Parathyroid adenoma (tissue), 2 donors: ENCODE data around the gene ORMDL1.
A peak's percentile ranks its signal among the peaks of the same experiment; 100 is the strongest.

ENCODE experiments used
- H2AFZ ChIP-seq: fragments of 300-600 bp; sonication (generic); one replicate; pipeline ENCODE4 v1.7.0; 2017; ENCODE audit warnings: antibody characterized with exemption, mild to moderate bottlenecking
- H3K27ac ChIP-seq: fragments of 300-600 bp; sonication (generic); one replicate; pipeline ENCODE4 v1.7.0; 2017
- H3K27me3 ChIP-seq: fragments of 300-600 bp; sonication (generic); one replicate; pipeline ENCODE4 v1.7.0; 2017; ENCODE audit warnings: low read length; ENCODE audit not compliant: control insufficient read depth, insufficient read depth
- H3K36me3 ChIP-seq: fragments of 300-600 bp; sonication (generic); one replicate; pipeline ENCODE4 v1.7.0; 2017; ENCODE audit warnings: low read length; ENCODE audit not compliant: control insufficient read depth, insufficient read depth
- H3K4me1 ChIP-seq: fragments of 300-600 bp; sonication (generic); one replicate; pipeline ENCODE4 v1.7.0; 2017; ENCODE audit warnings: control low read depth
- H3K4me2 ChIP-seq: fragments of 300-600 bp; sonication (generic); one replicate; pipeline ENCODE4 v1.7.0; 2017; ENCODE audit warnings: low read length
- H3K4me3 ChIP-seq: fragments of 300-600 bp; sonication (generic); one replicate; pipeline ENCODE4 v1.7.0; 2017; ENCODE audit warnings: low read depth, low read length
- H3K79me2 ChIP-seq: fragments of 300-600 bp; sonication (generic); one replicate; pipeline ENCODE4 v1.7.0; 2017; ENCODE audit warnings: control low read depth
- H3K9ac ChIP-seq: fragments of 300-600 bp; sonication (generic); one replicate; pipeline ENCODE4 v1.7.0; 2017; ENCODE audit warnings: mild to moderate bottlenecking
- H3K9me3 ChIP-seq: fragments of 300-600 bp; sonication (generic); one replicate; pipeline ENCODE4 v1.7.0; 2017; ENCODE audit warnings: low read length; ENCODE audit not compliant: control insufficient read depth
- TF ChIP-seq, protein P1 (sequence below): fragments of 300-600 bp; sonication (generic); IDR thresholded peaks from one replicate; pipeline ENCODE4 v1.7.0; 2017; ENCODE audit warnings: antibody characterized with exemption, mild to moderate bottlenecking
- donor health status: primary hyperparathyroidism.

The ORMDL1 gene

DNA sequence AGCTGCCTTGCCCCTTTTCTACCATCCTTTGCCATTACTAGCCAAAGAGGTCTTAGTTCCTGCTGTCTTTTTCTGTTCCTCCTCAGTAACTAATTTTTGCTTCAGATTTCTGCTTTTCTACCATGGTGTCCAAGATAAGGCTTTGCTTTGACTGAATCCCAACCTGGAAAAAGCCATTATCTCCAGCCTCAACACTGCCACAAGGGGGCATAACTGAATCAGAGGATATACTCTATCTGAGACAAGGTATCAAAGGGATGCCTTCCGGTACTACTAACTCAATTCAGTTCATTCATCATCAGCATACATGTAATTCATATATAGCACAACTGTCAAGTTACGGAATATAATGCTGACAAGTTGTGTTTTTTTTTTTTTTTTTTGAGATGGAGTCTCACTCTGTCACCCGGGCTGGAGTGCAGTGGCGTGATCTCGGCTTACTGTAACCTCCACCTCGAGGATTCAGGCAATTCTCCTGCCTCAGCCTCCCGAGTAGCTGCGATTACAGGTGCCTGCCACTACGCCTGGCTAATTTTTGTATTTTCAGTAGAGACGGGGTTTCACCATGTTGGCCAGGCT is 33.0 kb downstream of the ORMDL1 start:
- H3K4me3 ChIP-seq, result no peak overlapping the region
- H3K9ac ChIP-seq, result no peak overlapping the region
- no peaks in the 10 kb centered on the region for H3K36me3 ChIP-seq
- no peak overlapping the region for H3K4me2 ChIP-seq
- H3K4me1 ChIP-seq, result no peaks in the 10 kb centered on the region
- H3K9me3 ChIP-seq, result no peaks in the 10 kb centered on the region
- TF ChIP-seq, protein P1, sequence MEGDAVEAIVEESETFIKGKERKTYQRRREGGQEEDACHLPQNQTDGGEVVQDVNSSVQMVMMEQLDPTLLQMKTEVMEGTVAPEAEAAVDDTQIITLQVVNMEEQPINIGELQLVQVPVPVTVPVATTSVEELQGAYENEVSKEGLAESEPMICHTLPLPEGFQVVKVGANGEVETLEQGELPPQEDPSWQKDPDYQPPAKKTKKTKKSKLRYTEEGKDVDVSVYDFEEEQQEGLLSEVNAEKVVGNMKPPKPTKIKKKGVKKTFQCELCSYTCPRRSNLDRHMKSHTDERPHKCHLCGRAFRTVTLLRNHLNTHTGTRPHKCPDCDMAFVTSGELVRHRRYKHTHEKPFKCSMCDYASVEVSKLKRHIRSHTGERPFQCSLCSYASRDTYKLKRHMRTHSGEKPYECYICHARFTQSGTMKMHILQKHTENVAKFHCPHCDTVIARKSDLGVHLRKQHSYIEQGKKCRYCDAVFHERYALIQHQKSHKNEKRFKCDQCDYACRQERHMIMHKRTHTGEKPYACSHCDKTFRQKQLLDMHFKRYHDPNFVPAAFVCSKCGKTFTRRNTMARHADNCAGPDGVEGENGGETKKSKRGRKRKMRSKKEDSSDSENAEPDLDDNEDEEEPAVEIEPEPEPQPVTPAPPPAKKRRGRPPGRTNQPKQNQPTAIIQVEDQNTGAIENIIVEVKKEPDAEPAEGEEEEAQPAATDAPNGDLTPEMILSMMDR, result peak; percentile 65
- H2AFZ ChIP-seq, result no peak overlapping the region
- H3K27me3 ChIP-seq, result no peaks in the 10 kb centered on the region
- no peaks in the 10 kb centered on the region for H3K79me2 ChIP-seq
- H3K27ac ChIP-seq, result no peak overlapping the region

DNA sequence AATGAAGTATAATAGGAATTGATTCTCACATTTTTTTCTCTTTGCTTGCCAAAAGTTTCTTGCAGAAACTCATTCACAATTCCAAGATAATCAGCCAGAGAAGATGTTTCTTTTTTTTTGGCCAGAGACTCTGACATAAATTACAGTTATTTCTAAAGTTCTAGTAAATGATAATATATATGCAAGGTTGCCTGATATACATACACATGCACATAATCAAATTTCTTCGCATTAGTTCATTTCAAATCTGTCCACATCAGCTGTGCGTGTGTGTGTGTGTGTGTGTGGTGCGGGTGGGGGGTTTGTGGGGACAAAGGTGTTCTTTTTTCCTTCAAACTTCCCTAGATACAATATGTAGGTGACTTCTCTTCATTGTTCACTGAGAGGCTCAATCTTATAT is 54.7 kb downstream of the ORMDL1 start:
- H3K27me3 ChIP-seq, result no peaks in the 10 kb centered on the region
- H3K4me3 ChIP-seq, result no peak overlapping the region
- no peak overlapping the region for H3K9ac ChIP-seq
- H3K79me2 ChIP-seq, result no peaks in the 10 kb centered on the region
- no peaks in the 10 kb centered on the region for H3K36me3 ChIP-seq
- no peaks in the 10 kb centered on the region for H3K4me1 ChIP-seq
- H2AFZ ChIP-seq, result no peak overlapping the region
- no peak overlapping the region for H3K27ac ChIP-seq
- no peak overlapping the region for H3K4me2 ChIP-seq
- TF ChIP-seq, protein P1, result no peak
- no peaks in the 10 kb centered on the region for H3K9me3 ChIP-seq

DNA sequence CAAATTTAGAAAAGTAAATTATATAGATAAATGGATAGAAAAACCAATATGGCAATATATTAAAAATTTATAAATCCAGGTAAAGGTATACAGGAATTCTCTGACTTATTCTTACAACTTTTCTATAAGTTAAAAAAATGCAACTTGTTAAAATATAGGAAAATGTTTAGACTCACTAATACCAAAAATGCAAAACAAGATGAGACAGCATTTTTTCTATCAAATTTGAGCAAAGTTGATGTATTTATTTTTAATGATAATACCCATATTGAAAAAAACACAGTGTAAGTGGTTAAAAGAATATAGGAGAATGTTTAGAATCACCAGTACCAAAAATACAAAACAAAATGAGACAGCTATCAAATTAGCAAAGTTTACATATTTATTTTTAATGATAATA is 57.3 kb downstream of the ORMDL1 start:
- no peak overlapping the region for H3K27ac ChIP-seq
- no peaks in the 10 kb centered on the region for H3K36me3 ChIP-seq
- H3K9ac ChIP-seq, result no peak overlapping the region
- H3K4me2 ChIP-seq, result no peak overlapping the region
- H3K9me3 ChIP-seq, result no peaks in the 10 kb centered on the region
- TF ChIP-seq, protein P1, result no peak
- no peak overlapping the region for H3K4me3 ChIP-seq
- H3K27me3 ChIP-seq, result no peaks in the 10 kb centered on the region
- no peaks in the 10 kb centered on the region for H3K79me2 ChIP-seq
- no peak overlapping the region for H2AFZ ChIP-seq
- H3K4me1 ChIP-seq, result no peaks in the 10 kb centered on the region

DNA sequence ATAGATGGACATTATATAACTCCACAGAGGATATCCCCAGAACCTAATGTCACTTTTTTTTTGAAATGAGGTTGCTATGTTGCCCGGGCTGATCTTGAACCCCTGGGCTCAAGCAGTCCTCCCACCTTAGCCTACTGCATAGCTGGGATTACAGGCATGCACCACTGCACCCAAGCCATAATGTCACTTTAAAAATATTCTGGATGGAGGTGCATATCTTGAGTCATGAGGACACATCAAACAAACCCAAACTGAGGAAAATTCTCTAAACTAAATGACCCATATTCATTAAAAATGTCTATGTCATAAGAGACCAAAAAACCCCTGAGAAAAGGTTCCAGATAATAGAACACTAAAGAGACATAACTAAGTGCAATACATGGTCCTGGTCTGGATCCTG is 57.9 kb downstream of the ORMDL1 start:
- H3K4me3 ChIP-seq, result no peak overlapping the region
- no peaks in the 10 kb centered on the region for H3K27me3 ChIP-seq
- TF ChIP-seq, protein P1, result no peak
- H3K9me3 ChIP-seq, result no peaks in the 10 kb centered on the region
- no peaks in the 10 kb centered on the region for H3K36me3 ChIP-seq
- H3K4me2 ChIP-seq, result no peak overlapping the region
- no peaks in the 10 kb centered on the region for H3K79me2 ChIP-seq
- H3K9ac ChIP-seq, result no peak overlapping the region
- no peaks in the 10 kb centered on the region for H3K4me1 ChIP-seq
- no peak overlapping the region for H2AFZ ChIP-seq
- H3K27ac ChIP-seq, result no peak overlapping the region

DNA sequence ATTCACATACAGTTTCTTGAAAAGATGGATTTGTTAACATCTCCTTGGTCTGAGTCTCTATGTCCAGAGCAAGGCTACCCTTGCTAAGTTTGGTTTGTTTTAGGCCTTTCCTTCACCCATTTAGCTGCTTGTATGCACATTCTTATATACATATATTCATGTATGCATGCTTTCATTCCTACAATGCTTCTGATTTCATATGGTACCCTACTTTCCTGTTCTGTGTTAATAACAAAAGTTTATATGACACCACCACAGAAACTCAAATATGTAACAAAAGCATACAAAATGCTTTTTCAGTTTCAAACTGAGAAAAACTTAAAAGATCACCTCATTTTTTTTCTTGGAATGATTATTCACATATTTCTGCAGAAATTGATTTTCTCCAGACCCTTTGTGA is 60.9 kb downstream of the ORMDL1 start:
- Histone ChIP-seq H3K4me1 (no peaks in the 10 kb centered on the region), H3K9ac (no peak overlapping the region), H2AFZ (no peak overlapping the region)

More for the DNA sequence above, 60.9 kb downstream of the ORMDL1 start:
- TF ChIP-seq, protein P1, result no peak
- Histone ChIP-seq H3K9me3 (no peaks in the 10 kb centered on the region), H3K36me3 (no peaks in the 10 kb centered on the region), H3K4me3 (no peak overlapping the region), H3K27ac (no peak overlapping the region), H3K4me2 (no peak overlapping the region), H3K79me2 (no peaks in the 10 kb centered on the region), H3K27me3 (no peaks in the 10 kb centered on the region)
